ENCODE results near the gene PTPN22.

DNA sequence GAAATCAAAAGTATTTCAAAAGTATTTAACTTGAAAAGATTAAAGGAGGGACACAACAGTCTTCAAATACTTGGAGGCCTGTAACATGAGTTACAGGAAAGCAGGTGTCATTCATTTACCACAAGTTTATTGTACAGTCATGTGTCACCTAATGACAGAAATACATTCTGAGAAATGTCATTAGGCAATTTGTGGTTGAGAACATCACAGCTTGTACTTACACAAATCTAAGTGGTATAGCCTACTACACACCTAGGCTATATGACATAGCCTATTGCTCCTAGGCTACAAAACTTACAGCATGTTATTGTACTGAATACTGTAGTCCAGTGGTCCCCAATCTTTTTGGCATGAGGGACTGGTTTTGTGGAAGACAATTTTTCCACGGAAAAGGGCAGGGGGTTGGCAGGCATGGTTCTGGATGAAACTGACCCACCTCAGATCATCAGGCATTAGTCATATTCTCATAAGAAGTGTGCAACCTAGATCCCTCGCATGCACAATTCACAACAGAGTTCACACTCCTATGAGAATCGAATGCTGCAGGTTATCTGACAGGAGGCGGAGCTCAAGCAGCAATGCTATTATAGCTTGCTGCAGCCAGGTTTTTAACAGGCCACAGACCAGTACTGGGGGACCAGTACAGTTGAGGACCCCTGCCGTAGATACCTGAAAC is 87.3 kb downstream of the PTPN22 start:
- TF ChIP-seq, protein P1, sequence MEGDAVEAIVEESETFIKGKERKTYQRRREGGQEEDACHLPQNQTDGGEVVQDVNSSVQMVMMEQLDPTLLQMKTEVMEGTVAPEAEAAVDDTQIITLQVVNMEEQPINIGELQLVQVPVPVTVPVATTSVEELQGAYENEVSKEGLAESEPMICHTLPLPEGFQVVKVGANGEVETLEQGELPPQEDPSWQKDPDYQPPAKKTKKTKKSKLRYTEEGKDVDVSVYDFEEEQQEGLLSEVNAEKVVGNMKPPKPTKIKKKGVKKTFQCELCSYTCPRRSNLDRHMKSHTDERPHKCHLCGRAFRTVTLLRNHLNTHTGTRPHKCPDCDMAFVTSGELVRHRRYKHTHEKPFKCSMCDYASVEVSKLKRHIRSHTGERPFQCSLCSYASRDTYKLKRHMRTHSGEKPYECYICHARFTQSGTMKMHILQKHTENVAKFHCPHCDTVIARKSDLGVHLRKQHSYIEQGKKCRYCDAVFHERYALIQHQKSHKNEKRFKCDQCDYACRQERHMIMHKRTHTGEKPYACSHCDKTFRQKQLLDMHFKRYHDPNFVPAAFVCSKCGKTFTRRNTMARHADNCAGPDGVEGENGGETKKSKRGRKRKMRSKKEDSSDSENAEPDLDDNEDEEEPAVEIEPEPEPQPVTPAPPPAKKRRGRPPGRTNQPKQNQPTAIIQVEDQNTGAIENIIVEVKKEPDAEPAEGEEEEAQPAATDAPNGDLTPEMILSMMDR (IDR thresholded peaks at IDR 0.05), result no peak
- no peak for TF ChIP-seq POLR2AphosphoS5 (IDR thresholded peaks at IDR 0.05)
- no peak for TF ChIP-seq POLR2A (IDR thresholded peaks at IDR 0.05)
- no peak for TF ChIP-seq EP300 (IDR thresholded peaks at IDR 0.05; ENCODE audit: low read depth)
